Amygdala (tissue), 56 donors: Measurements from ENCODE around the gene KIAA1586.

Experiments used
- DNase-seq, 56 donors: peaks; one replicate each; lab custom pipeline; 2025; lab: John Stamatoyannopoulos, UW

KIAA1586 gene

DNA sequence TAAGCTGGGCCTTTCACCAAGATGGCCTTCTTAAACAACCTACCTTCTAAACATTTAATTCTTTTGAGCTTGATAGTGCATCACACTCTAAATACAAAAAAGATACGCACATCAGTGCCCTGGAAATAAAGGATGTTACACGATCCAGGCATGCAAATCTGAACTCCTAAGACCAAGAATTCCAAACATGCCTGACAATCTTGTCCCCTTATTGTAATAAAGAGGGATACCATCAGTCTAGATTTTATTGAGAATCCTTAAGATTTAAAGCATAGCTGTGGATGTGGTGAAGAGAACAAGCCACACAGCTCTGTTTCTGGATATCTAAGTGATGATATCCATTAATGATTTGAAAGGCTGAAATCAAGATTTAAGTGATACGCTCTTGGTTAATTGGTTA is 56.5 kb downstream of the KIAA1586 start:
- no peak for DNase-seq

DNA sequence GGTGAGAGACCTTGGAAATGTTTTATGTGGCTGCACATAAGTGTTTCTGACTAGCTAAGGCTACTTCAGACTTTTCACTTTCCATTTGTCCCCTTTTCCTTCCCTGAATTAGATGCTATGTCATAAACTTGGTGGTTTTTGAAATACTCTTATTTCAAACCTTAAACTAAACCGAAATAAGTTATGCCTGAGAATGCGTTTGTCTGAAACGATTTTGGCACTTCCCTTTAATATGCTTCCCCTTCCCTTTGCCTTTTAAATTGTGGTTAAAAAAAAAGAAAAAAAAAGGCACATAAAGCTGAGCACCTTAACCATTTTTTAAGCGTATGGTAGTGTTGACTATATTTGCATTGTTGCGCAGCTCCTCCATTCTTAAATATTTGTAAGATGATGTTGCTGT is 57.8 kb downstream of the KIAA1586 start:
- no peak for DNase-seq
